Measurements from ENCODE around the gene PTPRD. TPM values are rescaled to one million over a fixed set of nuclear protein-coding genes. Genes with fewer than 3 reads are reported as not detected.

Gene PTPRD
- total and polyA plus RNA-seq, 2 experiments from 2014 or later, result 11.5 to 58.0 TPM

DNA sequence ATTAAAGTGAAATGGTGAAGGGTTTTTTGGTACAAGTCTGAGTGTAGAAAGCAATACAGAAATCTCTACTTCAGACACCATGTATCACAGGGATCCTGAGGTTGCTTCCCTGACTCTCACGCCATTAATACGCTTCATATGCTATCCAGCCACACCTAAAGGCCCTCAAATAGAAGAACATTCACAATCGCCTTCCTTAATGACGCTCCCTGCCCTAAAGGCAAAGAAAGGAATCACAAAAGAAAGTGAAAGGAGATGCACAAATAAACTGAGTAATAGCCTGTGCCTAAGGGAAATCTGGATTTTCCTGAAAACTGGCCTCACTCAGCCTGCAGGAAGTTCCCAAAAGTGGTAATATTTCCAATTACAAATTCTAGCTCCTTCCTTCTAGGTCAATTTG is 1810.6 kb downstream of the PTPRD start:
- no peaks in the 10 kb centered on the region for H3K27me3 Mint-ChIP-seq (ENCODE audit: insufficient read depth, low read depth, poor library complexity)
- Histone ChIP-seq H3F3A (replicated peaks; ENCODE audit: low read depth) (no peaks in the 10 kb centered on the region), H2AFZ (no peak overlapping the region), H3K27me3 (ENCODE audit: insufficient read depth) (no peaks in the 10 kb centered on the region), H3K9me2 (ENCODE audit: insufficient read depth) (no peaks in the 10 kb centered on the region), H3K4me2 (no peak overlapping the region; the same call in 1 of the 2 replicates), H3K79me2 (replicated peaks; ENCODE audit: insufficient read depth) (no peaks in the 10 kb centered on the region), H3K4me3 (no peak overlapping the region), H3K36me3 (ENCODE audit: insufficient read depth) (no peaks in the 10 kb centered on the region; the same call in 1 of the 2 replicates), H3K27ac (ENCODE audit: low read depth) (no peak overlapping the region), H4K20me1 (replicated peaks; ENCODE audit: insufficient read depth) (no peaks in the 10 kb centered on the region), H3K4me1 (ENCODE audit: insufficient read depth) (peaks cover 11% of the 10 kb centered on the region)
- no peaks in the 10 kb centered on the region for H3K9me3 Mint-ChIP-seq
- no peak overlapping the region for H3K27ac Mint-ChIP-seq
- peaks cover 21% of the 10 kb centered on the region for H3K4me1 Mint-ChIP-seq
- no peak overlapping the region for H3K4me3 Mint-ChIP-seq
- no peaks in the 10 kb centered on the region for H3K36me3 Mint-ChIP-seq (ENCODE audit: low read depth)
- no peak for ATAC-seq
- DNase-seq (ENCODE audit: low spot score), result no peak
- TF ChIP-seq EZH2phosphoT487 (IDR thresholded peaks at IDR 0.05; ENCODE audit: unreplicated experiment), result no peak
- TF ChIP-seq EZH2 (IDR thresholded peaks at IDR 0.05; ENCODE audit: low read depth, unreplicated experiment), result no peak
- TF ChIP-seq CREB1 (CRISPR knock-in tag; IDR thresholded peaks at IDR 0.05; ENCODE audit: low read depth), result no peak
- TF ChIP-seq JUNB (IDR thresholded peaks at IDR 0.05; ENCODE audit: unreplicated experiment), result no peak
- TF ChIP-seq POLR2AphosphoS5 (IDR thresholded peaks at IDR 0.05; ENCODE audit: low read depth), result no peak
- TF ChIP-seq, protein P1, sequence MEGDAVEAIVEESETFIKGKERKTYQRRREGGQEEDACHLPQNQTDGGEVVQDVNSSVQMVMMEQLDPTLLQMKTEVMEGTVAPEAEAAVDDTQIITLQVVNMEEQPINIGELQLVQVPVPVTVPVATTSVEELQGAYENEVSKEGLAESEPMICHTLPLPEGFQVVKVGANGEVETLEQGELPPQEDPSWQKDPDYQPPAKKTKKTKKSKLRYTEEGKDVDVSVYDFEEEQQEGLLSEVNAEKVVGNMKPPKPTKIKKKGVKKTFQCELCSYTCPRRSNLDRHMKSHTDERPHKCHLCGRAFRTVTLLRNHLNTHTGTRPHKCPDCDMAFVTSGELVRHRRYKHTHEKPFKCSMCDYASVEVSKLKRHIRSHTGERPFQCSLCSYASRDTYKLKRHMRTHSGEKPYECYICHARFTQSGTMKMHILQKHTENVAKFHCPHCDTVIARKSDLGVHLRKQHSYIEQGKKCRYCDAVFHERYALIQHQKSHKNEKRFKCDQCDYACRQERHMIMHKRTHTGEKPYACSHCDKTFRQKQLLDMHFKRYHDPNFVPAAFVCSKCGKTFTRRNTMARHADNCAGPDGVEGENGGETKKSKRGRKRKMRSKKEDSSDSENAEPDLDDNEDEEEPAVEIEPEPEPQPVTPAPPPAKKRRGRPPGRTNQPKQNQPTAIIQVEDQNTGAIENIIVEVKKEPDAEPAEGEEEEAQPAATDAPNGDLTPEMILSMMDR (conservative IDR thresholded peaks at IDR 0.05; ENCODE audit: low read depth in 2 of 2), result no peak
- TF ChIP-seq STAT1 (IDR thresholded peaks at IDR 0.05; ENCODE audit: unreplicated experiment), result no peak
- TF ChIP-seq NANOG (IDR thresholded peaks at IDR 0.05; ENCODE audit: borderline replicate concordance), result no peak
- TF ChIP-seq, protein P2, sequence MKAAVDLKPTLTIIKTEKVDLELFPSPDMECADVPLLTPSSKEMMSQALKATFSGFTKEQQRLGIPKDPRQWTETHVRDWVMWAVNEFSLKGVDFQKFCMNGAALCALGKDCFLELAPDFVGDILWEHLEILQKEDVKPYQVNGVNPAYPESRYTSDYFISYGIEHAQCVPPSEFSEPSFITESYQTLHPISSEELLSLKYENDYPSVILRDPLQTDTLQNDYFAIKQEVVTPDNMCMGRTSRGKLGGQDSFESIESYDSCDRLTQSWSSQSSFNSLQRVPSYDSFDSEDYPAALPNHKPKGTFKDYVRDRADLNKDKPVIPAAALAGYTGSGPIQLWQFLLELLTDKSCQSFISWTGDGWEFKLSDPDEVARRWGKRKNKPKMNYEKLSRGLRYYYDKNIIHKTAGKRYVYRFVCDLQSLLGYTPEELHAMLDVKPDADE (IDR thresholded peaks at IDR 0.05), result no peak
- TF ChIP-seq ZNF331 (CRISPR knock-in tag; IDR thresholded peaks at IDR 0.05; ENCODE audit: low read depth), result no peak
- TF ChIP-seq, protein P3, sequence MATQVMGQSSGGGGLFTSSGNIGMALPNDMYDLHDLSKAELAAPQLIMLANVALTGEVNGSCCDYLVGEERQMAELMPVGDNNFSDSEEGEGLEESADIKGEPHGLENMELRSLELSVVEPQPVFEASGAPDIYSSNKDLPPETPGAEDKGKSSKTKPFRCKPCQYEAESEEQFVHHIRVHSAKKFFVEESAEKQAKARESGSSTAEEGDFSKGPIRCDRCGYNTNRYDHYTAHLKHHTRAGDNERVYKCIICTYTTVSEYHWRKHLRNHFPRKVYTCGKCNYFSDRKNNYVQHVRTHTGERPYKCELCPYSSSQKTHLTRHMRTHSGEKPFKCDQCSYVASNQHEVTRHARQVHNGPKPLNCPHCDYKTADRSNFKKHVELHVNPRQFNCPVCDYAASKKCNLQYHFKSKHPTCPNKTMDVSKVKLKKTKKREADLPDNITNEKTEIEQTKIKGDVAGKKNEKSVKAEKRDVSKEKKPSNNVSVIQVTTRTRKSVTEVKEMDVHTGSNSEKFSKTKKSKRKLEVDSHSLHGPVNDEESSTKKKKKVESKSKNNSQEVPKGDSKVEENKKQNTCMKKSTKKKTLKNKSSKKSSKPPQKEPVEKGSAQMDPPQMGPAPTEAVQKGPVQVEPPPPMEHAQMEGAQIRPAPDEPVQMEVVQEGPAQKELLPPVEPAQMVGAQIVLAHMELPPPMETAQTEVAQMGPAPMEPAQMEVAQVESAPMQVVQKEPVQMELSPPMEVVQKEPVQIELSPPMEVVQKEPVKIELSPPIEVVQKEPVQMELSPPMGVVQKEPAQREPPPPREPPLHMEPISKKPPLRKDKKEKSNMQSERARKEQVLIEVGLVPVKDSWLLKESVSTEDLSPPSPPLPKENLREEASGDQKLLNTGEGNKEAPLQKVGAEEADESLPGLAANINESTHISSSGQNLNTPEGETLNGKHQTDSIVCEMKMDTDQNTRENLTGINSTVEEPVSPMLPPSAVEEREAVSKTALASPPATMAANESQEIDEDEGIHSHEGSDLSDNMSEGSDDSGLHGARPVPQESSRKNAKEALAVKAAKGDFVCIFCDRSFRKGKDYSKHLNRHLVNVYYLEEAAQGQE (IDR thresholded peaks at IDR 0.05; ENCODE audit: unreplicated experiment), result no peak
- no peak for TF ChIP-seq ZNF114 (CRISPR knock-in tag; IDR thresholded peaks at IDR 0.05)
- TF ChIP-seq, protein P4, sequence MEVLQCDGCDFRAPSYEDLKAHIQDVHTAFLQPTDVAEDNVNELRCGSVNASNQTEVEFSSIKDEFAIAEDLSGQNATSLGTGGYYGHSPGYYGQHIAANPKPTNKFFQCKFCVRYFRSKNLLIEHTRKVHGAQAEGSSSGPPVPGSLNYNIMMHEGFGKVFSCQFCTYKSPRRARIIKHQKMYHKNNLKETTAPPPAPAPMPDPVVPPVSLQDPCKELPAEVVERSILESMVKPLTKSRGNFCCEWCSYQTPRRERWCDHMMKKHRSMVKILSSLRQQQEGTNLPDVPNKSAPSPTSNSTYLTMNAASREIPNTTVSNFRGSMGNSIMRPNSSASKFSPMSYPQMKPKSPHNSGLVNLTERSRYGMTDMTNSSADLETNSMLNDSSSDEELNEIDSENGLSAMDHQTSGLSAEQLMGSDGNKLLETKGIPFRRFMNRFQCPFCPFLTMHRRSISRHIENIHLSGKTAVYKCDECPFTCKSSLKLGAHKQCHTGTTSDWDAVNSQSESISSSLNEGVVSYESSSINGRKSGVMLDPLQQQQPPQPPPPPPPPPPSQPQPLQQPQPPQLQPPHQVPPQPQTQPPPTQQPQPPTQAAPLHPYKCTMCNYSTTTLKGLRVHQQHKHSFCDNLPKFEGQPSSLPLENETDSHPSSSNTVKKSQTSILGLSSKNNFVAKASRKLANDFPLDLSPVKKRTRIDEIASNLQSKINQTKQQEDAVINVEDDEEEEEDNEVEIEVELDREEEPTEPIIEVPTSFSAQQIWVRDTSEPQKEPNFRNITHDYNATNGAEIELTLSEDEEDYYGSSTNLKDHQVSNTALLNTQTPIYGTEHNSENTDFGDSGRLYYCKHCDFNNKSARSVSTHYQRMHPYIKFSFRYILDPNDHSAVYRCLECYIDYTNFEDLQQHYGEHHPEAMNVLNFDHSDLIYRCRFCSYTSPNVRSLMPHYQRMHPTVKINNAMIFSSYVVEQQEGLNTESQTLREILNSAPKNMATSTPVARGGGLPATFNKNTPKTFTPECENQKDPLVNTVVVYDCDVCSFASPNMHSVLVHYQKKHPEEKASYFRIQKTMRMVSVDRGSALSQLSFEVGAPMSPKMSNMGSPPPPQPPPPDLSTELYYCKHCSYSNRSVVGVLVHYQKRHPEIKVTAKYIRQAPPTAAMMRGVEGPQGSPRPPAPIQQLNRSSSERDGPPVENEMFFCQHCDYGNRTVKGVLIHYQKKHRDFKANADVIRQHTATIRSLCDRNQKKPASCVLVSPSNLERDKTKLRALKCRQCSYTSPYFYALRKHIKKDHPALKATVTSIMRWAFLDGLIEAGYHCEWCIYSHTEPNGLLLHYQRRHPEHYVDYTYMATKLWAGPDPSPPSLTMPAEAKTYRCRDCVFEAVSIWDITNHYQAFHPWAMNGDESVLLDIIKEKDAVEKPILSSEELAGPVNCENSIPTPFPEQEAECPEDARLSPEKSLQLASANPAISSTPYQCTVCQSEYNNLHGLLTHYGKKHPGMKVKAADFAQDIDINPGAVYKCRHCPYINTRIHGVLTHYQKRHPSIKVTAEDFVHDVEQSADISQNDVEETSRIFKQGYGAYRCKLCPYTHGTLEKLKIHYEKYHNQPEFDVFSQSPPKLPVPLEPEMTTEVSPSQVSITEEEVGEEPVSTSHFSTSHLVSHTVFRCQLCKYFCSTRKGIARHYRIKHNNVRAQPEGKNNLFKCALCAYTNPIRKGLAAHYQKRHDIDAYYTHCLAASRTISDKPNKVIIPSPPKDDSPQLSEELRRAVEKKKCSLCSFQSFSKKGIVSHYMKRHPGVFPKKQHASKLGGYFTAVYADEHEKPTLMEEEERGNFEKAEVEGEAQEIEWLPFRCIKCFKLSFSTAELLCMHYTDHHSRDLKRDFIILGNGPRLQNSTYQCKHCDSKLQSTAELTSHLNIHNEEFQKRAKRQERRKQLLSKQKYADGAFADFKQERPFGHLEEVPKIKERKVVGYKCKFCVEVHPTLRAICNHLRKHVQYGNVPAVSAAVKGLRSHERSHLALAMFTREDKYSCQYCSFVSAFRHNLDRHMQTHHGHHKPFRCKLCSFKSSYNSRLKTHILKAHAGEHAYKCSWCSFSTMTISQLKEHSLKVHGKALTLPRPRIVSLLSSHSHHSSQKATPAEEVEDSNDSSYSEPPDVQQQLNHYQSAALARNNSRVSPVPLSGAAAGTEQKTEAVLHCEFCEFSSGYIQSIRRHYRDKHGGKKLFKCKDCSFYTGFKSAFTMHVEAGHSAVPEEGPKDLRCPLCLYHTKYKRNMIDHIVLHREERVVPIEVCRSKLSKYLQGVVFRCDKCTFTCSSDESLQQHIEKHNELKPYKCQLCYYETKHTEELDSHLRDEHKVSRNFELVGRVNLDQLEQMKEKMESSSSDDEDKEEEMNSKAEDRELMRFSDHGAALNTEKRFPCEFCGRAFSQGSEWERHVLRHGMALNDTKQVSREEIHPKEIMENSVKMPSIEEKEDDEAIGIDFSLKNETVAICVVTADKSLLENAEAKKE (CRISPR knock-in tag; IDR thresholded peaks at IDR 0.05), result no peak
